Natural killer cell treated with Interleukin-12 subunit alpha and Interleukin-12 subunit beta and Interleukin-15 and Interleukin-18, amount 100 ng/mL, for 72 hours (primary cell): Measurements from ENCODE around the gene MRPL50. TPM values are rescaled to one million over a fixed set of nuclear protein-coding genes. Genes with fewer than 3 reads are reported as not detected.
A peak's percentile ranks its signal among the peaks of the same experiment; 100 is the strongest.
"Not testable (repeated sequence)": the region's sequence is repeated elsewhere in the genome, so short reads cannot be mapped to it uniquely, and the experiment has no call there.

Source experiments
- ATAC-seq, 2 donors: fragments of 150-1000 bp; cut with Tn5 transposase in 1 of 2; sonication (Bioruptor Pico), chemical (Tn5 transposase) in 1 of 2; 2 replicates each; pipeline ENCODE4 v1.10.0; 2021
- DNase-seq: peaks from one replicate; pipeline ENCODE4 v3.0.0; 2022; ENCODE audit warnings: low spot score
- H3K27ac Mint-ChIP-seq, 2 donors: 1 replicate in 1 of 2; 2 replicates in 1 of 2; pipeline ENCODE4 v1.8.0; 2022; ENCODE audit warnings: mixed read lengths in 2 of 2, mild to moderate bottlenecking in 1 of 2, moderate library complexity in 1 of 2
- H3K27me3 Mint-ChIP-seq, 2 donors: 1 replicate in 1 of 2; 2 replicates in 1 of 2; pipeline ENCODE4 v1.8.0; 2022; ENCODE audit warnings: mixed read lengths in 2 of 2
- H3K36me3 Mint-ChIP-seq: one replicate; pipeline ENCODE4 v1.8.0; 2022; ENCODE audit warnings: mixed read lengths
- H3K4me1 Mint-ChIP-seq, 2 donors: 1 replicate in 1 of 2; 2 replicates in 1 of 2; pipeline ENCODE4 v1.8.0; 2022; ENCODE audit warnings: low read depth in 2 of 2, mixed read lengths in 2 of 2, mild to moderate bottlenecking in 1 of 2
- H3K4me3 Mint-ChIP-seq: one replicate; pipeline ENCODE4 v1.8.0; 2022; ENCODE audit warnings: mixed read lengths
- H3K9me3 Mint-ChIP-seq: 2 replicates; pipeline ENCODE4 v1.8.0; 2022; ENCODE audit warnings: mixed read lengths
- total RNA-seq, 2 donors: library from RNA; stranded (reverse); gene quantifications; one replicate each; pipeline ENCODE4 v1.2.3, GENCODE V29; 2022

MRPL50 gene
- total RNA-seq, 2 donors from 2014 or later = 9.1 to 10.5 TPM

DNA sequence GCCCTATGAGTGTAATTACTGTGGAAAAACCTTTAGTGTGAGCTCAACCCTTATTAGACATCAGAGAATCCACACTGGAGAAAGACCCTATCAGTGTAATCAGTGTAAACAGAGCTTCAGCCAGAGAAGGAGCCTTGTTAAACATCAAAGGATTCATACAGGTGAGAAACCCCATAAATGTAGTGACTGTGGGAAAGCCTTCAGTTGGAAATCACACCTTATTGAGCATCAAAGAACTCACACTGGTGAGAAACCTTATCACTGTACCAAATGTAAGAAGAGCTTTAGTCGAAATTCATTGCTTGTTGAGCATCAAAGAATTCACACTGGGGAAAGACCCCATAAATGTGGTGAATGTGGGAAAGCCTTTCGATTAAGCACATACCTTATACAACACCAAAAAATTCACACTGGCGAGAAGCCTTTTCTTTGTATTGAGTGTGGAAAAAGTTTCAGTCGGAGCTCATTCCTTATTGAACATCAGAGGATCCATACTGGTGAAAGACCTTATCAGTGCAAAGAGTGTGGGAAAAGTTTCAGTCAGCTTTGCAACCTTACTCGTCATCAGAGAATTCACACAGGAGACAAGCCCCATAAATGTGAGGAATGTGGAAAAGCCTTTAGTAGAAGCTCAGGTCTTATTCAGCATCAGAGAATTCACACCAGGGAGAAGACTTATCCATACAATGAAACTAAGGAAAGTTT lies 10.1 kb upstream of the MRPL50 start:
- ATAC-seq = no peak
- no peak overlapping the region for H3K27ac Mint-ChIP-seq
- peaks cover 36% of the 10 kb centered on the region for H3K9me3 Mint-ChIP-seq
- no peaks in the 10 kb centered on the region for H3K27me3 Mint-ChIP-seq
- H3K4me1 Mint-ChIP-seq = peaks cover 5 to 12% of the 10 kb centered on the region in 2 donors
- no peak for DNase-seq
- no peak overlapping the region for H3K4me3 Mint-ChIP-seq
- H3K36me3 Mint-ChIP-seq = peaks cover 89% of the 10 kb centered on the region

DNA sequence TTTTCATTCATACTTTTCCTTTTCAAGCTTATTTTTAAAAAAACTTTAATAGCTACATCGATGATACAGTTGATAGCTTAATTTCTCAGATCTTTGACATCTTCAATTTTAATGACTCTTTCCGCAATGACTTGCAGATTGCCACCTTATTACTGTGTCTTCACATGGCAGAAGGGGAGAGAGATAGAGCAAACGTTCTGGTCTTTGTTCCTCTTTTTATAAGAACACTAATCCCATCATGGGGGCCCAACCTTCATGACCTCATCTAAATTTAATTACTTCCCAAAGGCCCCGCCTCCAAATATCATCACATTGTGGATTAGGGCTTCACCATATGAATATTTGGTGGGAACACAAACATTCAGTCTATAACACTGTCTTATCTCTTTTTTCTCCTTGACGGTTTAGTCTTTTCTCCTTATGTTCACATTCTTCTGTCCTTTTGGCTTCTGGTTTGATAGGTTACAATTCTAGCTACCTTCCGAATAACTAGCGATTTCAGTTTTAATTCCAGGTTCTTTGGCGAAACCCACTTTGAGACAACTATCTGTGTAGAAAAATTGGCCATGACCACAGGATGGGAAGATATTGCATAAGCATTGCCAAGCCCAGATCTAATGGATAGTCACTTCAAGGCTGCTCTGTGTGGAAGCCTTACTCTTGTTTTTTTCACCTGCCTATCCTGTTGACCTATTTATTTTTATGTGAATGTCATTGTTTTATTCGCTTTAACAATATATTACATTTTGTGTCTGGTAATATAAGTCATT lies 5.3 kb upstream of the MRPL50 start:
- H3K27me3 Mint-ChIP-seq = no peaks in the 10 kb centered on the region
- H3K4me3 Mint-ChIP-seq = no peak overlapping the region
- peaks cover 29 to 47% of the 10 kb centered on the region in 2 donors for H3K4me1 Mint-ChIP-seq
- peaks cover 19% of the 10 kb centered on the region for H3K9me3 Mint-ChIP-seq
- DNase-seq (no peak), ATAC-seq (no peak)
- H3K27ac Mint-ChIP-seq = no peak overlapping the region
- peaks cover 83% of the 10 kb centered on the region for H3K36me3 Mint-ChIP-seq

DNA sequence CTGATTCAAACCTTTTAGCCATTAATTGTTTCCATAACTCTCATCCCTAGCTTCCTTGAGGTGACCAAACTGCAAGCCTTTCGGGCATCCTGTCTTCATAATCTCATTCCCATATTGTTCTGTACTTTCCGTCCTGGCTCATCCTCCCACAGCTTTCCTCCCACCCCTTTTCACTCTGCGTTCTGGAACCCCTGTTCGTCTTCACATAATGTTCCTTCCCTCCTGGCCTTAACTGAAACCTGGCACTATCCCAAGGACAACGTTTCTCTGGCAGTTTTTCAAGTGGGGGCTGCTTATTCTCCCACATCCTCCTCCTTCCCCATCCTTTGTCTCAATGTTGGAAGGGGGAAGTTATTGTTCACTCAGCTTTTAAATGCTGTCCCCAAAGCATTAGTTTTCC lies 1.7 kb upstream of the MRPL50 start:
- DNase-seq = no peak
- peaks cover 42 to 64% of the 10 kb centered on the region in 2 donors for H3K4me1 Mint-ChIP-seq
- no peaks in the 10 kb centered on the region for H3K27me3 Mint-ChIP-seq
- H3K27ac Mint-ChIP-seq = peak overlapping the region; percentile 0 to 36
- peaks cover 56% of the 10 kb centered on the region for H3K36me3 Mint-ChIP-seq
- peaks cover 5% of the 10 kb centered on the region for H3K9me3 Mint-ChIP-seq
- ATAC-seq = no peak
- H3K4me3 Mint-ChIP-seq = peak overlapping the region; percentile 94

DNA sequence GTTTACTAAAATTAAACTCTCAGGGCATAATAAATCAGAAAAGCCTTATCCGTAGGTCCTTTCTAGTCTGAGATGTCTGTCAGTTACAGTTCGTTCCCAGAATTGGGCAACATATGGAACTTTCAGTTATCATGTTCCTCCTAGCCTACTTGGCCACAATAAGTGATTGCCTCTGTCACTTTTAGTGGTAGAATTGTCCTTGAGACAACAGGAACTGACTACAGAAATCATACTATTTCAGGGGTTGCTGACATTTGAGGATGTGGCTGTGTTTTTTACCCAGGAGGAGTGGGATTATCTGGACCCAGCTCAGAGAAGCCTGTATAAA lies 1.2 kb upstream of the MRPL50 start:
- H3K27ac Mint-ChIP-seq = peak overlapping the region; percentile 87 to 96
- no peaks in the 10 kb centered on the region for H3K27me3 Mint-ChIP-seq
- H3K36me3 Mint-ChIP-seq = peaks cover 56% of the 10 kb centered on the region
- peak overlapping the region; percentile 94 for H3K4me3 Mint-ChIP-seq
- ATAC-seq (no peak), DNase-seq (no peak)
- peaks cover 45 to 63% of the 10 kb centered on the region in 2 donors for H3K4me1 Mint-ChIP-seq
- peaks cover 4% of the 10 kb centered on the region for H3K9me3 Mint-ChIP-seq

DNA sequence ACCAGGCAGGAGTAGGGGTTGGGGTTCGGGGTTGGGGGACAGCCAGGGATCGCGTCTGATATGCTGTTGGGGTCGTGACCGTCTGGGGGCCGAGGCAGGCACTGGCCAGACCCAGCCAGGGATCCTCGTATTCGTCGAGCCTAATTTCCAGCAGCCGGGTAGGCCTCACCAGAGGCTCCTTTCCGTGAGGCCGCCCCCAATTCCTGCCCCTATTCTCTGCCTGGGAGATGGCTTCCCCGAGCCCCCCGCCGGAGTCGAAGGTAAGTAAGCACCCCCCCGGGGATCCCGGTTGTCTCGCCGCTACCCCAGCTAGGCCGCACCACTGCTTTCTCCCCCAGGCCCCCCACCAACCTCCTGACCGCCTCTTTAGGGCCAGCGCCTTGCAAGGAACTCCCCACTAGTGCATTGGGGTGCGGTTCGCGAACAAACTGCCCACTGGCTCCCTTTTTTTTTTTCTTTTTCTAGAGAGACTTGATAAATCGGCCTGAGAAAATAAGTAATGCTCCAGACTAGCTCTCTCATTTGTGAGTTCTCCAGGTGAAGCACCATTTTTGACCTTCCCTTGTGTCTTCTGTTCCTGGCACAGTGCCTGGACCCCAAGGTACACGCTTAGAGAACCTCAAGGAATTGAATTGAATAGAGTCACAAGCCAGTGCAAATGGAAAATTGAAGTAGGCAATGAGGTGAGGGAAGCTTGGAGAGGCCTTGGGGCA lies 668 bp upstream of the MRPL50 start:
- peaks cover 49 to 67% of the 10 kb centered on the region in 2 donors for H3K4me1 Mint-ChIP-seq
- peak overlapping the region; percentile 94 for H3K4me3 Mint-ChIP-seq
- ATAC-seq = no peak
- peaks cover 56% of the 10 kb centered on the region for H3K36me3 Mint-ChIP-seq
- no peaks in the 10 kb centered on the region for H3K27me3 Mint-ChIP-seq
- peaks cover 4% of the 10 kb centered on the region for H3K9me3 Mint-ChIP-seq
- H3K27ac Mint-ChIP-seq = peak overlapping the region; percentile 87 to 96
- peak; percentile 61 for DNase-seq

DNA sequence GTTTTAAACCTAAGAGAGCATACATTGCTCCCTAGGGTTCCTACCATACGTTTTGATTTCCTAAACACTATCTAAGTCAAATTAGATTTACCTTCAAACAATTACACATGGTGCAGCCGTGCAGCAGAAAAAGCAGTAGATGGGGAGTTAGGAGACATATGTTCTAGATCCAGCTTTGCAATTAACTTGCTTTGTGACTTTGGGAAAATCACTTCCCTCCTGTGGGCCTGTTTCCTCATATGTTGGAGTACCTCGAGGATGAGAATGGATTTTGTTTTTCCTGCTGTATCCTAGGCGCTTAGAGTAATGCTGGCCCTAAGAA lies 711 bp downstream of the MRPL50 start:
- Mint-ChIP-seq H3K27me3 (no peaks in the 10 kb centered on the region), H3K9me3 (no peaks in the 10 kb centered on the region), H3K36me3 (peaks cover 48% of the 10 kb centered on the region), H3K4me3 (peak overlapping the region; percentile 94), H3K27ac (peak overlapping the region; percentile 87 to 96), H3K4me1 (peaks cover 41 to 61% of the 10 kb centered on the region in 2 donors)
- ATAC-seq = no peak
- DNase-seq = no peak

DNA sequence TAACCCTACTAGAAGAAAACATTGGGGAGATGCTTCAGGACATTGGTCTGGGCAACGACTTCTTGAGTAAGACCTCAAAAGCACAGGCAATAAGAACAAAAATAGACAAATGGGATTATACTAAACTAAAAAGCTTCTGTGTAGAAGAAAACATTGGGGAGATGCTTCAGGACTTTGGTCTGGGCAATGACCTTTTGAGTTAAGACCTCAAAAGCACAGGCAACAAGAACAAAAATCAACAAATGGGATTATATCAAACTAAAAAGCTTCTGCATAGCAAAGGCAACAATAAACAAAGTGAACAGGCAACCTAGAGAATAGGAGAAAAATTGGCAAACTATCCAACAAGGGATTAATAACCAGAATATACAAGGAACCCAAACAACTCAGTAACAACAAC lies 3.7 kb downstream of the MRPL50 start:
- H3K9me3 Mint-ChIP-seq = no peaks in the 10 kb centered on the region
- ATAC-seq (no peak), DNase-seq (no peak)
- H3K36me3 Mint-ChIP-seq = peaks cover 41% of the 10 kb centered on the region
- H3K27ac Mint-ChIP-seq = no peak overlapping the region
- no peaks in the 10 kb centered on the region for H3K27me3 Mint-ChIP-seq
- peaks cover 34 to 54% of the 10 kb centered on the region in 2 donors for H3K4me1 Mint-ChIP-seq
- no peak overlapping the region for H3K4me3 Mint-ChIP-seq

DNA sequence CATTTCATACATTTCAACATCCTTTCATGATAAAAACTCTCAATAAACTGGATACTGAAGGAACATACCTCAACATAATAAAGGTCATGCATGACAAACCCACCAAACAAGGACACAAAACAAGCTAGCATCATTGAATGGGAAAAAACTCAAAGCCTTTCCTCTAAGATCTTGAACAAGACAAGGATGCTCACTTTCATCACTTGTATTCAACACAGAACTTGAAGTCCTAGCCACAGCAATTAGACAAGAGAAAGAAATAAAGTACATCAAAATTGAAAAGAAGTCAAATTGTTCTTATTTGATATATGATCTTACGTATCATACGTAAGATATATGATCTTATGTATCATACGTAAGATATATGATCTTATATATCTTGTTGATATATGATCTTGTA lies 5.3 kb downstream of the MRPL50 start:
- peaks cover 34 to 49% of the 10 kb centered on the region in 2 donors for H3K4me1 Mint-ChIP-seq
- no peak for ATAC-seq
- no peak overlapping the region for H3K27ac Mint-ChIP-seq
- no peak overlapping the region for H3K4me3 Mint-ChIP-seq
- H3K9me3 Mint-ChIP-seq = no peaks in the 10 kb centered on the region
- DNase-seq = no peak
- H3K36me3 Mint-ChIP-seq = peaks cover 41% of the 10 kb centered on the region
- no peaks in the 10 kb centered on the region for H3K27me3 Mint-ChIP-seq

DNA sequence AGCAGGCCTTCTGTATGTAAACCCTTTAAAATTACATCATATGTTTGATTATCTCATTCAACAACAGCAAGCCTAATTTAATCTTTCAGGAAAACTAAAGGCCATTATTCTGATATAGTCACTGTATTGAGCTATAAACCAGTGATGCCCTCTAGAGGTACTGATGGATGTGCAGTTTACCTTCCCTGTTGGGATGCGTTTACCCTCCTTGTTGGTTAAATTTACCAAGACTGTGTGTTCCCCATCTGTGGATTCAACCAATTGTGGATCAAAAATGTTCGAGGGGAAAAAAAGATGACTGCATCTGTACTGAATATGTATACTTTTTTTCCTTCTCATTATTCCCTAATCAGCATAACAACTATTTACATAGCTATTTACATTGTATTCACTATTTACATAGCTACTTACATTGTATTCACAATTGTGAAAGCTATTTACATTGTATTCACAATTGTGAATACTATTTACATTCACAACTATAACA lies 9.9 kb downstream of the MRPL50 start:
- ATAC-seq (no peak), DNase-seq (no peak)
- H3K4me3 Mint-ChIP-seq = no peak overlapping the region
- H3K27ac Mint-ChIP-seq = no peak overlapping the region
- H3K36me3 Mint-ChIP-seq = peaks cover 24% of the 10 kb centered on the region
- H3K4me1 Mint-ChIP-seq = peaks cover 12 to 22% of the 10 kb centered on the region in 2 donors
- H3K27me3 Mint-ChIP-seq = no peaks in the 10 kb centered on the region
- H3K9me3 Mint-ChIP-seq = peaks cover 9% of the 10 kb centered on the region

DNA sequence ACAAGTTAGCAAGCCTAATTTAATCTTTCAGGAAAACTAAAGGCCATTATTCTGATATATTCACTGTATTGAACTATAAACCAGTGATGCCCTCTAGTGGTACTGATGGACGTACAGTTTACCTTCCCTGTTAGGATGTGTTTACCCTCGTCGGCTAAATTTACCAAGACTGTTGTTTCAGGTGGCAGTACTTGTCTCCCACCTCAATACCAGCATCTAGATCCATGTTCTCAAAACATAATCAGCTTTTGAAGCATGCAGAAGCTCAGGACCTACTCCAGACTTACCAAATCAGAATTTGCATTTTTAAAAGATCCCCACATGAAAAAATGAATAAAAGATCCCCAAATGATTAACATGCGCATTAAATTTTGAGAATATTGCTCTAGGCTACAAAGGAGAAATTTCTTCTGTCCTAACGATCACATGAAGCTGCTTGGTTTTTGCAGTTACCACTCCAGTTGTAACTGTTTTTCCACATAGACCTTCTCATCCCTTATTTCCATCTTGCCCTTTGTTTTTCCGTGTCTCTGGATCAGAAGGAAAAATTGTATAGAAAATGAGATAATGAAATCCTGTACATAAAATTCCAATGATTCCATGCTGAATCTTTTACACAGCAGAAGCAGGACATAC lies 10.4 kb downstream of the MRPL50 start:
- Mint-ChIP-seq H3K4me3 (no peak overlapping the region), H3K9me3 (peaks cover 9% of the 10 kb centered on the region), H3K4me1 (peaks cover 12 to 20% of the 10 kb centered on the region in 2 donors), H3K27me3 (no peaks in the 10 kb centered on the region), H3K36me3 (peaks cover 22% of the 10 kb centered on the region), H3K27ac (no peak overlapping the region)
- no peak for ATAC-seq
- DNase-seq = no peak

DNA sequence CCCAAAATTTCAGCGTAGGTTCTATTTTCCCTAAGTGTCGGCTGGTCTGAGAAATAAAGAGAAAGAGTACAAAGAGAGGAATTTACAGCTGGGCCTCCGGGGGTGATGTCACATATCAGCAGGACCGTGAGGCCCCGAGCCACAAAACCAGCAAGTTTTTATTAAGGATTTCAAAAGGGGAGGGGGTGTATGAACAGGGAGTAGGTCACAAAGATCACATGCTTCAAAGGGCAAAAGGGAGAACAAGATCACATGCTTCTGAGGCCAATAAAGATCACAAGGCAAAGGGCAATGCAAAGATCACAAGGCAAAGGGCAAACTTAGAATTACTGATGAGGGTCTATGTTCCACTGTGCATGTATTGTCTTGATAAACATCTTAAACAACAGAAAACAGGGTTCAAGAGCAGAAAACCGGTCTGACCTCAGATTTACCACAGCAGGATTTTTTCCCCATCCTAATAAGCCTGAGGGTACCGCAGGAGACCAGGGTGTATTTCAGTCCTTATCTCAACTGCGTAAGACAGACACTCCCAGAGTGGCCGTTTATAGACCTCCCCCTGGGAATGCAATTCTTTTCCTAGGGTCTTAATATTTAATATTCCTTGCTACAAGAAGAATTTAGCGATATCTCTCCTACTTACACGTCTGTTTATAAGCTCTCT lies 13.4 kb downstream of the MRPL50 start, which contains the start of gene BAAT:
Gene BAAT, minus strand, starts transcription at position 134 of the 664 bp plus-strand sequence. CDS start 13,602 bp downstream, outside the sequence.
- H3K4me1 Mint-ChIP-seq, H3K27me3 Mint-ChIP-seq, H3K27ac Mint-ChIP-seq, DNase-seq, H3K9me3 Mint-ChIP-seq, H3K36me3 Mint-ChIP-seq, H3K4me3 Mint-ChIP-seq, ATAC-seq: not testable (repeated sequence)

DNA sequence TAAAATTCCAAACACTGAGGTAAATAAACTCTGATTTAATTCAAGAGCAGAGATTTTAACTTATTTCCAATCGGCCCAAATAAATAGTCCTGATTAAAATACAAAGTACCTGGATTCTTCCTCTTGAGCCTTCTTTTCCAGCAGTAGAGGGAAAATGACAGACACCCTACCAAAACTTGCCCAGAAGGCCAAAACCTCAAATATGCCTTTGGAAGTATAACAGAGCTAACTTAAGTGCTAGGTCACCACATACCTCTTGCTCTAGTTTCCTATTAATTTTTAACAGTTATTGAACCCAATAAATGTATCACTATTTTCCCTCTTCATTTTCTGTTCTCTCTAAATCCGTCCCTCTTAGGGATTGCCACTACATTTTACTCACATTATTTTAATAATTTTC lies 15.1 kb downstream of the MRPL50 start:
- Mint-ChIP-seq H3K4me1 (no peaks in the 10 kb centered on the region), H3K27me3 (peaks cover 0 to 6% of the 10 kb centered on the region in 2 donors), H3K36me3 (no peaks in the 10 kb centered on the region), H3K27ac (no peak overlapping the region), H3K9me3 (peaks cover 12% of the 10 kb centered on the region), H3K4me3 (no peak overlapping the region)
- DNase-seq = no peak
- no peak for ATAC-seq

DNA sequence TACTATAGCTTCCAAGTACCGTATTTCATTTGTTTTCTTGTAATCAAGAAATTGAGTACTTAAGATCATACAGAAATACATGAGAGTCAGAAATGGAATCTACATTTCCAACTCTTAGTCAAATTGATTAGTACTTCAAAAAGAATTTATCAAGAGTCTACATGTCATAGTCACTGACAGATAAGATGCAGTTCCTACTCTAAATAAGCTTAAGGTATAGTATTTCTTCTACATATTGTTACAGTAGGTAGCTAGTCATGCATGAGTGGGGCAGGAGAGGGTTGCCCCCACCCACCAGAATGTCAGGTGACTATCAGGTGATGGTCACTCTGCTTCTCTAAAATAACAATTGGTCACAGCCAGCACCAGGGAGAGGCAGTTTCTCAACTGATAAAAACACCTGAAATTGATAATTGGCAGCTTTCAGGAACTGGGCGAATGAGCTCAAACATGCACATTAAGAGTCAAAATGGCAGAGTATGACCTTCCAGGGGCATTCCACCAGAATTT lies 16.5 kb downstream of the MRPL50 start:
- H3K27me3 Mint-ChIP-seq = peaks cover 0 to 18% of the 10 kb centered on the region in 2 donors
- peaks cover 12% of the 10 kb centered on the region for H3K9me3 Mint-ChIP-seq

More for the DNA sequence above, 16.5 kb downstream of the MRPL50 start:
- peaks cover 5% of the 10 kb centered on the region for H3K36me3 Mint-ChIP-seq
- no peaks in the 10 kb centered on the region for H3K4me1 Mint-ChIP-seq
- ATAC-seq (no peak), DNase-seq (no peak)
- H3K27ac Mint-ChIP-seq = no peak overlapping the region
- no peak overlapping the region for H3K4me3 Mint-ChIP-seq
